NCI-H510A treated with DMSO at 0.1 percent for 48 hours (cell line): ENCODE data around the gene ITPRIPL2.

Source experiments
- DNase-seq: peaks from one replicate; lab custom pipeline; 2025; lab: John Stamatoyannopoulos, UW

ITPRIPL2 gene

DNA sequence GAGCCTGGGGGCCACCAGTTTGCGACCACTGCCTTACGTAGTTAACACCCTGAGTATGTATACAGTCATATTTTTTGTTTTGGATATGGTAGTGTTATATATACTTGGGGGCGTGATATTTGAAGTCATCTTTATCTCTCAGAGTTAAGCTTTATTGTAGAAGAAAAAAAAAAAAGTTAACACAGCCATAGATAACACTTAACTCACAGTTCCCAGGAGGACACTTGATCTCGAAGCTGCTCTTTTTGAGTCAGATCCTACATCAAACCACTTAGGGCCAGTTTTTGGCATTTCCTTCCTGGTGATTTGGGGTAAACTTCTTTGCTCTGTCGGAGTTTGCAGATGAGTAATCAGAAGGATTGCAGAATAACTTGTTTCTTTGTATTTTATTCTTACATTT is 5.8 kb downstream of the ITPRIPL2 start:
- no peak for DNase-seq

DNA sequence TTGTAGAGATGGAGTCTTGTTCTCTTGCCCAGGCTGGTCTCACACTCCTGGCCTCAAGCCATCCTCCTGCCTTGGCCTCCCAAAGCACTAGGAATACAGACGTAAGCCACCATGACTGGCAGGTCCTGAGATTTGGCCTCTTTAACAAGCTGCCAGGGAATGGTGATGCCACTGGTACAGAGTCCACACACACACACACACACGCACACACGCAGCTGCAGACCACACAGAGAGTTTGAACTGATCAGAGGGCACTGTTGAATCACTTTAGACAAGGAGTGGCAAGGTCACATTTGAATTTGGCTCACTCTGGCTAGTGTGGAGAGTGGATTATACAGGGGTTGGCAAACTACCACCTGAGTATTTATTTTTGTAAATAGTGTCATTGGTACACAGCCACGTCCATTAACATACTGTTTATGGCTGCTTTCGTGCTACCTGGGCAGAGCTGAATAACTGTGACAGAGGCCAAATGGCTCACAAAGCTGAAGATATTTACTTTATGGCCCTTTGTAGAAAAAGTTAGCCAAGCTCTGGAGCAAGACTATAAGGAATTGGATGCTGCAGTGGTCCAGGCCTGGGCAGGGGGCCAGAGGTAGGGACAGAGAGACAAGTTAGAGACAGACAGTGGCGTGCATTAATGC is 9.9 kb downstream of the ITPRIPL2 start:
- no peak for DNase-seq

DNA sequence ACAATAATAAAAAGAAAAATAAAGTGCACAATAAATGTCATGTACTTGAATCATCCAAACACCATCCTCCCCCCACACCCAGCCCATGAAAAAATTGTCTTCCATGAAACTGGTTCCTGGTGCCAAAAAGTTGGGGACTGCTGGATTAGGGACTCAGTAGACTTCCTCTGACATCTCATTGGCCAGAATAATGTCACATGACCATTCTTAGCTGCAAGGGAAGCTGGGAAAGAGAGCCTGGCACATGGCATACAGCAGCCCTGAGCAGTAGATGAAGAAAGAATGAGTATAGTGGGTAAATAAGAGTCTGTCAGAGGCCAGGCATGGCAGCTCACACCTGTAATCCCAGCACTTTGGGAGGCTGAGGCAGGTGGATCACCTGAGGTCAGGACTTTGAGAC is 12.5 kb downstream of the ITPRIPL2 start:
- no peak for DNase-seq

DNA sequence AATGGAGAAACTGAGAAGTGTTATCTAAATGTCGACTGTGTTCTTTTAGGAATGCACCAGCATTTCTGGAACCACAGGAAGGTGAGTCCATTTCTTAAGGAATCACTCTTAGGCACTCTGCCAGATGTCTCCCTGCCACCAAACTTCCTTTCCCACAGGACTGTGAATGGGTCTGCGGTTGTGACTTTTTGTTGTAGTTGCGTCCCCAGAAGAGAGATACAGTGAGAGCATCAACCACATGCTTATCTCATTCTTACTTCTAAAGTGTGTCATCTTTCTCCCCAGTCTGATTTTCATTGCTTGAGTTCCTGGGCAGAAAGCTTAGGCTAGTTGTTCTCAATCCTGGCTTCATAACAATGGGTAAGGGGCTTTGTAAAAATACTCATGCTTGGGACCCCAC is 13.4 kb downstream of the ITPRIPL2 start:
- no peak for DNase-seq

DNA sequence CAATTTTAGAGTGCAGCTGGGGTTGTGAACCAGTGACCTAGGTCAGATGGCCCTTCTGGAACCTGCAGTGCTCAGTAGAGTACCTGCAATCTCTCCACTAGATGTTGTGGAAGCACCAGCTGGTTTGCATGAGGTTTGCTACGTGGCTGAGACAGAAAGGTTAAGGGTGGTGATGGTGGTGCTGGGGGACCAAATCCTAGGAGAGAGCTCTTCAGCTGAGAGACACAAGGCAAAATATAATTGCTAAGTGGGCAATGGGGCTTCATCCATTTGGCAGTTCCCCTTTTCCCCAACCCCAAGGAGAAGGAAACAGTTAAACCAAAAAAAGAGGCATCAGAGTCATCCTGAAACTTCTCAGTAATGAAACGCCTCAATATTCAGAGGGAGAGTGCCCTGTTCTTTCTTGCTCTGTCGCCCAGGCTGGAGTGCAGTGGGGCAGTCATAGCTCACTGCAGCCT is 13.9 kb downstream of the ITPRIPL2 start:
- no peak for DNase-seq

DNA sequence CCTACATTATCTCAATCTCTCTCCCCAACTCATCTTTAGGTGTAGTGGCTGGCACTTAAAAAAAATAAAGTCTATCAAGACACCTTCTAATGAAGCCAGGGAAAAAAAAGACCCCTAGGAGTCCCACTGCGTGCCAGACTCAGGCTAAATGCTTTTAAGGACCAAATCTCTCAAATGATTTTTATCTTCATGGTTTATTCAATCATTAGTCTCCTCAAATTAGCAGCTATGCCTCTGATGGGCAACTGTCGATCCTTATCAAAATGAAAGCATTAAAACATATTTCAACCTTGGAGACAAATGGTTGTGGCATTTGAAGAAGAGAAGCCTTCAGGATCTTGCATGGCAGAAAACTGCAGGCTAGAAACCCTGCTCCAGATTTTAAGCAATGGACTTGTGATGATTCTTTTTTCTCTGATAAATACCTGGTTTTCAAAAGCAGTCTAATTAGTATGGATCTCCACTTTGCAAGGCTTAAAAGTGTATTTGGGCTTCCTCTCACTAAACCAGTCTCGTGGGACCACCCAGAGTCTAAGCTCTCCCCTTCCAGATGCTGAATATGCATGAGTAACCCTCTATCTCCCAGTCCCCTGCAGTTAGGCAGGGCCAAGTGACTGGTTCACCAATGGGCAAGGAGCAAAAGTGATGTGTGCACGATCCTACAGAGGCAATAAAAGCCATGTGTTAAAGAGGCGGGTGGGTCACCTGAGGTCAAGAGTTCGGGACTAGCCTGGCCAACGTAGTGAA is 14.9 kb downstream of the ITPRIPL2 start:
- DNase-seq, result no peak

DNA sequence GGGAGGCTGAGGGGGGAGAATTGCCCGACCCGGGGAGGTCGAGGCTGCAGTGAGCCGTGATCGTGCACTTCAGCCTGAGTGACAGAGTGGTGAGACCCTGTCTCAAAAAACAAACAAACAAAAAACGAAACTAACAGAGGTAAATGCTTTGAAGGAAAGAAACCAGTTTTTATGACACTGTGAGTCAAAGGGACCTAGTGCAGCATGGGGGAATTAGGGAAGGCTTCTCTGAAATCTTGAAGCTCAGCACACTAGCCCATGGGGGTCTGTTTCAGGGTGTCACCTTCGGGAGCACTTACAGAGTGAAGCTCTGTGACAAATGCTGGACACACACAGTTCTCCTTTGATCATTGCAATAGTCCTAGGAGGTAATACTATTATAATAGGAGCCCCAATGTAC is 16.6 kb downstream of the ITPRIPL2 start:
- DNase-seq, result no peak

DNA sequence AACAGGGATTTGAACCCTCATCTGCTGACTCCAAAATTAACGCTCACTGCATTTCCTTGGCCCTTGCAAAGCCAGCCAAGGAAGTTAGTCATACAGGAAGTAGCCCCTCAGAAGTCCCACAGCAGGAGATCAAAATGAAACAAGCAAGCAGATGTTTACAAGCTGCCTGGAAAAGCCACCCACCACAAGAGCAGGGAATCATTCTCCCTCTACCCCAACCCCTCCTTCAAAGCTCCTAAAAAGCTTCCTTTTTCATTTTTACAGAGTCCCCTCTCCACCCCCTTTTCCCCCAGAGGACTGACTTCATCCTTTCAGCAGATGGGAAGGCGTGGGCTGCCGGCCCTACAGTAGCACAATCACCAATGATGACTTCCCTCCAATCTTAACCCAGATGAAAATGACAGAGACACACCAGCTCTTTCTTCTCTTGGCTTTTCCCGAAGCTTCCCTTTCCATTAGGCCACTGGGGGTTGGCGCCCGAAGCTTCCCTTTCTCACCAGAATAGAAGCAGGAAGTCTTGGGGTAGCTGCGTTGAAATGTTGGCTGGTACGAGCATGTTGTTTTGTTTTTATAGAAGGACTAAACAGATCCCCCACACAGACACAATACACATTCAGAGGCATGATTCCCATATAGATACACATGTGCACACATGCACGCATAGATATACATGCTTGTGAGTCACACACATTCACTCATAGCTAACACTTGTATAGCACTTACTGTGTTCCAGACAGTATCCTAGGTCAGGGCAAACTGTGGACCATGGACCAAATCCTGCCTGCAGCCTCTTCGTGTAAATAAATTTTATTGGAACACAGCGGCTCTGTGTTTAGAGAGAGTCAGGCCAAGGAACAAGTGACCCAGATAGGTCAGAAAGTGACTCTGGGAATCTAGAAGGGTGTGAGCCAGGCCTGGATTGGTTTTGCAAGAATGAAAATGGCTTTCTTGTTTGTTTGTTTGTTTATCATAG is 17.4 kb downstream of the ITPRIPL2 start:
- peak; percentile 94 for DNase-seq

DNA sequence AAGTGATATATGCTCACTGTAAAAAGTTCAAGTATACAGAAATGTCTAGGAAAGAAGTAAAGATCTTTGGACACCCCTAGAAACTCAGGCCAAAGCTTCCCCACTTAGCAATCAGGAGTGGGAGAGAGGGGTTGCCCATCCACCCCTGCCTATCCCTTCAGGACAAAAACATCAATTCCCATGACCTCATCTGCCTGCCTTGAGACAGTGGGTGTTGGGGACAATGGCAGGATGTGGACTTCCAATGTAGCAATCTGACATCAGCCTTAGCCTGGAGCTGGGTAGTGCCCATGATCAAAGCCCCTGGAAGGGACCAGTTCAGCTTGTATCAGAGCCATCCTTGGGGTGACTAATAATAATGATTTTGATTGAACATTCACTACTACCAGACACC is 18.1 kb downstream of the ITPRIPL2 start:
- DNase-seq, result no peak

DNA sequence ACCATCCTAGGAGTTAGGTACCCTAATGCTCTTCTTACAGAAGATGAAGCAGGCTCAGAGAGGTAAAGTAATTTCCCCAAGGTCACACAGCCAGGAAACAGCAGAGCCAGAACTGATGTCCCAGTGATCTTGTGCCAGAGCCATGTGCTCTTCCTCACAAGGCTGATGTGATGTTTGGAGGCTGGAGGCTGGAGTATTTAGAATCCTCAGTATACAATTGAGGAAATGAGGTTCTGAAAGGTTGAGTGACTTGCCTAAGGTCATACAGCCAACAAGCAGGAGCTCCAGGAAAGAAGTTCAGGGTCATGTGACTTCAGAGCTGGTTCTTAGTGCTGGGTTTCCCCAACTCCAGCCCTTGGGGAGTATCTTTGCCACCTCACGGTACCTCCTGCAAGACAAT is 18.5 kb downstream of the ITPRIPL2 start:
- DNase-seq, result no peak

DNA sequence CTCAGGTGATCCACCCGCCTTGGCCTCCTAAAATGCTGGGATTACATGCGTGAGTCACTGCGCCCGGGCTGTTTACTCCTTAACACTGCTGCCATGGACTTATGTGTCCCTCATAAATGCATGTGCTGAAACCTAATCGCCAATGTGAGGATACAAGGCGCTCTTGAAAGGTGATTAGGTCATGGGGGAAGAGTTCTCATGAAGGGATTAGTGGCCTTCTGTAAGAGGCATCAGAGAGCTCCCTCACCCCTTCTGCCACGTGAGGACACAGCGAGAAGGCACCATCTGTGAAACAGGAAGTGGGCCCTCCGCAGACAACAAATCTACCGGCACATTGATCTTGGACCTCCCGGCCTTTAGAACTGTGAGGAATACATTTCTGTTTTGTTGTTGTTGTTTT is 19.1 kb downstream of the ITPRIPL2 start:
- DNase-seq, result peak; percentile 98

DNA sequence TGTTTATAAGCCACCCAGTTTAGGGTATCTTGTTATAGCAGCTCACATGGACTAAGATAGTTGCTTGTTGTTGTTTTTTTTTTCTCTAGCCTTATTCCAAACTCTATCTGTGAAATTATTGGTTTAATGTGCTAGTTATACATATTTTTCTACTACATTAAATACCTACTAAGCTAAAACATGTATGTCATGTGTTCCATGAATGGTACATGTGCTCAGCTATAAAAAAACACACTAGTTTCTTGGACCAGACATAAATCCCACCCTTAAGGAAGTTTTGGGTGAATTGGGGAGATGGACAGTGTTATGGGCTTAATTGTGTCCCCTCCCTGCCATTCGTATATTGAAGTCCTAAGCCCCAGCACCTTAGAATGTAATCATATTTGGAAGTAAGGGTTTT is 19.8 kb downstream of the ITPRIPL2 start:
- no peak for DNase-seq

DNA sequence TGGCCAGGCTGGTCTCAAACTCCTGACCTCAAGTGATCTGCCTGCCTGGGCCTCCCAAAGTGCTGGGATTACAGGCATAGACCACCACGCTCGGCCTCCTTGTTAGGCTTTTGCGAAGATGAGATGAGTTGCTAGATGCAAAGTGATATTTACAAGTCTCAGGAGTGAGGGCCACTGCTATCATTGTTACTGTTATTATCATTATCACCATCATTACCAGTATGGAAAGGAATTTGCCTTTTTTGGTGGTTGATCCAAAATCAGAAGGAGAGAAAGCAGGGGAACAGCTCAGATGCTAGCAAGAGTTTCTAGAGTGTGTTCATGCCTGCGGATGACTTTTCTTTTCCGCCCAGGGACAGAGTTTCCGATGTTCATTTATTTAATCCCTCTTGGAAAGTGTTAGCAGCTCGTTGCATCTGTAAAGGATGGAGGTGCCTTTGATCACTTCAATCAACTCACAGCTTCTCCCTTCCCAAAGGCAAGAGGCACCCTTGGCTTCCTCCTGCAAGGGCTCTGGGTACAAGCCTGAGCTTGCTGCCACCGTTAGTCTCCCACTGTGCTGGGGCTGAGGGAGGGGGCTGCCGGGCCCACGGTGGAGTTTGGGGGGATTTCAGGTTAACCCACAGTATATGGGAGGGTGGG is 21.6 kb downstream of the ITPRIPL2 start:
- peak; percentile 86 for DNase-seq

DNA sequence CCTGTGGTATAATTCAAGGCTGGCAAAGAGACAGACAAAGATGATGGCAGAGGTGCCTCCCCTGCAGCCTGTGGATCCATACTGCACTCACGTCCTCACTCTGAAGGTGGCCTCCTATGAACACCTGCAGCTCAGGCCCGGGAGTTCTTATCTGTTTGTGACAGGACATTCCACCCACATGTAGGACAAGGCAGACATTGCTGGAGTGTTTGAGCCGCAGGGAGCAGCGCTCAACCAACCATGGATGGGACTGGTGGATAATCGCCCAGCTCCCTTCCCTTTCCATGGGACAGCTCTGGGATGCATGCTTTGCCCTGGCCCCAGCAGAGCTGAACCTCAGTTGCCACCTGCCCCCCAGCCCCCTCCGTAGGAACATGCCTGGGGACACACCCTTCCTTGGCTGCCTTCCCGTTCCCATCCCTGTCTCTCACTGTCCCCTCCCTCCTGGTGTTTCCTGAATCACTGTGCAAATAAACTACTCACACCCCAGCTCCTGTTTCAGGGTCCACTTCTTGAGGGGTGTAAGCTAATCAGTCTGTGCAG is 22.2 kb downstream of the ITPRIPL2 start:
- peak; percentile 97 for DNase-seq

DNA sequence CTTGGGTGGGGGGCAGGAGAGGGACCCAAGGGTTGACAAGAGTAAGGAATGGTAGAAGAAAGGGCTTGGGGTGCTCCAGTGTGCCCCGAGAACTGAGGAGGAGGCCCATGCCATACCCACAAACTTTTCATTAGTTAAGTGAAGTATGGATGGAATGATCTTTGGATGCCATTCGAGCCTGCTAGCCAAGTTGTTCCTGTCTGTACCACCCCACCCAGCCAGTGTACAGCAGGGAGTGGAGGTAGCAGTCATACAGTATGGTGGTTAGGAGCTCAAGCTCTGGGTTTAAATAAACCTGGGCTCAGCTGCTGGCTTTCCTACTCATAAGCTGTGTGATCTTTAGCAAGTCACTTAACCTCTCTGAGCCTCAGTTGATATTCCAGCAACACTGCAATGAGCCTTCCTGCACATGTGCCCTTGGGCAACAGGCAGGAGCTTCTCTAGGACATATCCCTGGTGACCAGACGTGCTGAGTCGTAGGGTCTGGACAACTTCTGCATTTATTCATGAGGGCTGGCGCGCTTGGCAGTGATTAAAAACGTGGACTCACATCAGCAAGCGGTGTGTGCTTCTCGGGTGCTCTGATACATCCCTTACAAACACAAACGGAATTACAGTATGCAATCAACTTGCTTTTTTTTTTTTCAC is 22.9 kb downstream of the ITPRIPL2 start:
- DNase-seq, result peak; percentile 83

DNA sequence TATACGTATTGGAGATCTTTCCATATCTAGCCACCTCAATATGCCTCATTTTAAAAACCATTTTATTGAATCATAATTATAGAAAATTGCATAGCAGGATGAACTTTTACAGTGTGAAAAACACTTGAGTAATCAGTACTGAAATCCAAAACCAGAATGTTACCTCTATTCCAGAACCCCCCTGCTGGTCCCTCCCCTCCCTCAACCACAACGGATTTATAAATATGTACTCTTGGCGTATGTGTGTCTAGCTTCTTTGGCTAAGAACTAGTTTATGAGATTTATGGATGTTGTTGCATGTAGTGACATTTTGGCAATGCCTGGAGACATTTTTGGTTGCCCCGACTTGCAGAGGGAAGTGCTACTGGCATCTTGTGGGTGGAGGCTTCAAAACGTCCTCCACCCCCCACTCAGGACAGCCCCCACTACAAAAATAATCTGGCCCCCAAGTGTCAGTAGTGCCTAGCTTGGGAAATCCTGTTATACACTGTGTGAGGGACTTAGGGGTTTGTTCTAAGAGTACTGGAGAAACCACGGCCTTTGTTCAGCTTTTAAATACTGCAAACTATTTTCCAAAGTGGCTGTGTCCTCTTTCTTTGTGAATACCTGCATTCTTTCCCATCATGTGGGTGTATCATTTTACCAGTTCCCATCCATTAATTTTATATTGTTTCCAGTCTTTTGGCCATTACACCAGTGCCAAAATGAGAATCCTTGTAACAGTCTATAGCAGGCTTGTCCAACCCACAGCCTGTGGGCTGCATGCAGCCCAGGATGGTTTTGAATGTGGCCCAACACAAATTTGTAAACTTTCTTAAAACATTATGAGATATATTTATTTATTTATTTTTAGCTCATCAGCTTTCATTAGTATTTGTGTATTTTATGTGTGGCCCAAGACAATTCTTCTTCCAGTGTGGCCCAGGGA is 23.7 kb downstream of the ITPRIPL2 start:
- DNase-seq, result peak; percentile 87

DNA sequence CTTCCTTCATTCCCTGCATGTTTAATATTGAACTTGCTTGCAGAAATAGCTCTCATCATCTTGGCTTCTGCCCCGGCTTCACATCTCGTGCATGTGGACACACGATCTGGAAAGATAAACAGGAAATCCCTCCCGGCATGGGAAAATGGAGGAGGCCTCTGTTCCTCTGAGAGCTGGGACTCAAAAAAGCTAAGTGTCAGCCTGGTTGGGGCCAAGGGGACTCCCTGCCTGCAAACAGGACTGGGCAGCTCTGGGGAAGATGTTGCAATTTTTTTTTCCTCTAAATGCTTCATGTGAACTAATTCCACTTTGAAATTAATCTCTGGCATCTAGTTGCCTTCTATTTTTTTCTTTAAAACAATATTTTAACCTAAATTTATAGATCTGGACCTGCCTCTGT is 24.8 kb downstream of the ITPRIPL2 start:
- peak; percentile 100 for DNase-seq

DNA sequence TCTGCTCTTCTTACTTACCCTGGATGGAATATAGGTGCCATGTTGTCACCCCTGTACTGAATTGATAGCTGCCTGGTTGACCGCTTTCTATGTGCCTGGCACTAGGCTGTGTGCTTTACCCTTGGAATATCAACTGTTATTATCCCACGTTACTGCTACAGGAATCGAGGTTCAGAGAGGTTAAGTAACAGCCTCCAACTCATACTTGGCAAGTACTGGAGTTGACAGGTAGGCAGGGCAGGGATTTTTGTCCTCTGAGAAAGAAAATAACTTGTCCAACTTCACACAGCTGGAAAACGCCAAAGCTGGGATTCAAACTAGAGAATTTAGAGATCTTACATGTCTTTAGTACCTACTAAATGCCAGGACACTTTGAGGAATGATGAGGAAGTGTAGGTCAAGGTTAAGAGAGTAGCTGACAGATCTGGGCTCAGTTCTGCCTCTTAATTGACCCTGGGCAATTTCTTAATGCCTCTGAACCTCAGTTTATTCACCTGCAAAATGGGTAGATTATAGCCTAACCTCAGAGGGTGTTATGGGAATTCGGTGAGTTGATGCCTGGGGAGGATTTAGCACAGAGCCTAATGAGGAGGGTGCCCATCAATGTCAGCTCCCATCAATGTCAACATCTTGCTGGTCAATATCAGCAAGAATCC is 25.8 kb downstream of the ITPRIPL2 start:
- peak; percentile 84 for DNase-seq

DNA sequence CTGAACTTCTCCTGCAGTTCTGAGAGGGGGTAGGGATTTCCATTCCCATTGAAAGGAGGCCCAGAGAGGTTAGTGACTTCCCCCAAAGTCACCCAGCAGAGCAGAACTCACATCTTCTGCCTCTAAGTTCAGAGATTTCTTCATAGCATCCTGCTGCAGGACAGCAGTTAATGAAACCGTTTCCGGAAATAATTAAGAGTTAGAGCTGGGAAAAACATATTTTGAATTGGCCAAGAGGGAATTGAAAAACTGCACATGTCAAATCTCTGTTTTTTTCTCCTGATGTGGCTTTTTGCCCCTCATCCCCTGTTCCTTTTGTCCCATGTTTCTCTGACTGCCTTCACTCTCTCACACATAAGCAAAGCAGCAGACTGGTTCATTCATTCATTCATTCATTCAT is 26.6 kb downstream of the ITPRIPL2 start:
- DNase-seq, result no peak
